ENCODE data around the gene NUDC. TPM values are rescaled to one million over a fixed set of nuclear protein-coding genes. Genes with fewer than 3 reads are reported as not detected.

The NUDC gene
- total and polyA plus RNA-seq, 9 of the 15 experiments (the other 6 are each of a cell fraction or from before 2014, with no cell fraction given), result 9.8 to 234 (median 149) TPM

- in situ Hi-C loops (cut with MboI), result no loop called here
- TF ChIP-seq POU5F1 (IDR thresholded peaks at IDR 0.05; ENCODE audit: borderline replicate concordance, low read depth, low read length, partially characterized antibody) (peak; percentile 64), PTTG1 (tag; IDR thresholded peaks at IDR 0.05; ENCODE audit: low read depth) (no peak), NFRKB (IDR thresholded peaks at IDR 0.05; ENCODE audit: low read depth) (no peak), DACH1 (IDR thresholded peaks at IDR 0.05; ENCODE audit: partially characterized antibody) (no peak), ZNF263 (CRISPR knock-in tag; IDR thresholded peaks at IDR 0.05; ENCODE audit: borderline replicate concordance) (peak; percentile 76), THRA (IDR thresholded peaks at IDR 0.05) (no peak), PHF20 (IDR thresholded peaks at IDR 0.05; ENCODE audit: partially characterized antibody) (peak; percentile 29), TAF1 (IDR thresholded peaks at IDR 0.05; ENCODE audit: control insufficient read depth, extremely low read depth, insufficient read depth, low read length, severe bottlenecking) (no peak), ESRRB (CRISPR knock-in tag; IDR thresholded peaks at IDR 0.05; ENCODE audit: borderline replicate concordance) (no peak), RB1 (IDR thresholded peaks at IDR 0.05; ENCODE audit: low read depth) (peak; percentile 66; the same call in 1 of the 2 replicates), SRSF7 (optimal IDR thresholded peaks at IDR 0.05; ENCODE audit: low read depth, low read length) (no peak)
- TF ChIP-seq, protein P1, sequence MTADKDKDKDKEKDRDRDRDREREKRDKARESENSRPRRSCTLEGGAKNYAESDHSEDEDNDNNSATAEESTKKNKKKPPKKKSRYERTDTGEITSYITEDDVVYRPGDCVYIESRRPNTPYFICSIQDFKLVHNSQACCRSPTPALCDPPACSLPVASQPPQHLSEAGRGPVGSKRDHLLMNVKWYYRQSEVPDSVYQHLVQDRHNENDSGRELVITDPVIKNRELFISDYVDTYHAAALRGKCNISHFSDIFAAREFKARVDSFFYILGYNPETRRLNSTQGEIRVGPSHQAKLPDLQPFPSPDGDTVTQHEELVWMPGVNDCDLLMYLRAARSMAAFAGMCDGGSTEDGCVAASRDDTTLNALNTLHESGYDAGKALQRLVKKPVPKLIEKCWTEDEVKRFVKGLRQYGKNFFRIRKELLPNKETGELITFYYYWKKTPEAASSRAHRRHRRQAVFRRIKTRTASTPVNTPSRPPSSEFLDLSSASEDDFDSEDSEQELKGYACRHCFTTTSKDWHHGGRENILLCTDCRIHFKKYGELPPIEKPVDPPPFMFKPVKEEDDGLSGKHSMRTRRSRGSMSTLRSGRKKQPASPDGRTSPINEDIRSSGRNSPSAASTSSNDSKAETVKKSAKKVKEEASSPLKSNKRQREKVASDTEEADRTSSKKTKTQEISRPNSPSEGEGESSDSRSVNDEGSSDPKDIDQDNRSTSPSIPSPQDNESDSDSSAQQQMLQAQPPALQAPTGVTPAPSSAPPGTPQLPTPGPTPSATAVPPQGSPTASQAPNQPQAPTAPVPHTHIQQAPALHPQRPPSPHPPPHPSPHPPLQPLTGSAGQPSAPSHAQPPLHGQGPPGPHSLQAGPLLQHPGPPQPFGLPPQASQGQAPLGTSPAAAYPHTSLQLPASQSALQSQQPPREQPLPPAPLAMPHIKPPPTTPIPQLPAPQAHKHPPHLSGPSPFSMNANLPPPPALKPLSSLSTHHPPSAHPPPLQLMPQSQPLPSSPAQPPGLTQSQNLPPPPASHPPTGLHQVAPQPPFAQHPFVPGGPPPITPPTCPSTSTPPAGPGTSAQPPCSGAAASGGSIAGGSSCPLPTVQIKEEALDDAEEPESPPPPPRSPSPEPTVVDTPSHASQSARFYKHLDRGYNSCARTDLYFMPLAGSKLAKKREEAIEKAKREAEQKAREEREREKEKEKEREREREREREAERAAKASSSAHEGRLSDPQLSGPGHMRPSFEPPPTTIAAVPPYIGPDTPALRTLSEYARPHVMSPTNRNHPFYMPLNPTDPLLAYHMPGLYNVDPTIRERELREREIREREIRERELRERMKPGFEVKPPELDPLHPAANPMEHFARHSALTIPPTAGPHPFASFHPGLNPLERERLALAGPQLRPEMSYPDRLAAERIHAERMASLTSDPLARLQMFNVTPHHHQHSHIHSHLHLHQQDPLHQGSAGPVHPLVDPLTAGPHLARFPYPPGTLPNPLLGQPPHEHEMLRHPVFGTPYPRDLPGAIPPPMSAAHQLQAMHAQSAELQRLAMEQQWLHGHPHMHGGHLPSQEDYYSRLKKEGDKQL (CRISPR knock-in tag; IDR thresholded peaks at IDR 0.05; ENCODE audit: borderline replicate concordance), result no peak
- TF ChIP-seq, protein P2, sequence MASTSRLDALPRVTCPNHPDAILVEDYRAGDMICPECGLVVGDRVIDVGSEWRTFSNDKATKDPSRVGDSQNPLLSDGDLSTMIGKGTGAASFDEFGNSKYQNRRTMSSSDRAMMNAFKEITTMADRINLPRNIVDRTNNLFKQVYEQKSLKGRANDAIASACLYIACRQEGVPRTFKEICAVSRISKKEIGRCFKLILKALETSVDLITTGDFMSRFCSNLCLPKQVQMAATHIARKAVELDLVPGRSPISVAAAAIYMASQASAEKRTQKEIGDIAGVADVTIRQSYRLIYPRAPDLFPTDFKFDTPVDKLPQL (IDR thresholded peaks at IDR 0.05; ENCODE audit: extremely low read depth, insufficient read length), result no peak
These were observed 38.4 kb downstream of the NUDC start, which contains the start of gene KDF1 for GRCh38 chr1:26959722-26960624. TSS of gene KDF1 (minus strand) at chr1:26960468. CDS start at chr1:26952380, 8,088 bp downstream.

More at GRCh38 chr1:26959722-26960624, 38.4 kb downstream of the NUDC start, which contains the start of gene KDF1:
- no peaks in the 10 kb centered on the region for H3K36me3 ChIP-seq (ENCODE audit: control insufficient read depth, insufficient read depth, low read length)
- H3K4me2 ChIP-seq (ENCODE audit: insufficient read depth, low read length), result peak within 1 kb of the TSS; percentile 74
- no peaks in the 10 kb centered on the region for H3K9me1 ChIP-seq (ENCODE audit: control insufficient read depth, insufficient read depth, low read length)
- no TSS peak for BruUV-seq (replicated peaks)
- no peak within 1 kb of the TSS for H3K27ac ChIP-seq (ENCODE audit: extremely low read depth, low read depth, low read length)
- CTCF ChIA-PET (ENCODE audit: low intra/inter-chr PET ratio), result interaction anchor here (0.6 kb wide), 1 partner anchor 683 kb away, joined by 3 read pairs; no protein-coding TSS in a partner anchor
- peaks cover 5 to 16% of the 10 kb centered on the region in 2 experiments; a peak in 4 of 5 replicates for H3K27me3 ChIP-seq (ENCODE audit: control insufficient read depth in 2 of 2, insufficient read depth in 2 of 2, low read length in 2 of 2)
- H3K9me3 ChIP-seq (replicated peaks; ENCODE audit: control insufficient read depth, insufficient read depth, low read depth, low read length), result no peaks in the 10 kb centered on the region
- no peaks in the 10 kb centered on the region for H3K79me2 ChIP-seq (ENCODE audit: control insufficient read depth, insufficient read depth, low read length)
- peak within 1 kb of the TSS; percentile 87 for H2AFZ ChIP-seq (ENCODE audit: low read depth, low read length)
- POLR2A ChIA-PET, result interaction anchor here (0.9 to 1.3 kb wide), 2 partner anchors 9 to 16 kb away, joined by 4 to 5 read pairs; no protein-coding TSS in a partner anchor
- 4% methylated on average over 68 of the region's 86 CpGs for WGBS (ENCODE audit: insufficient coverage, low coverage, missing lambda C conversion rate)
- peak; percentile 93 for ATAC-seq
- peak within 1 kb of the TSS; percentile 63 for H3K4me3 ChIP-seq
- peak; percentile 67 to 87 (median 78) for DNase-seq (ENCODE audit: extremely low read depth in 1 of 4, low spot score in 3 of 4)
- H3K9ac ChIP-seq (ENCODE audit: insufficient read depth in 1 of 2, low read depth in 2 of 2, low read length in 2 of 2), result peak within 1 kb of the TSS; percentile 55 to 90; a peak in 3 of 4 replicates
- H4K20me1 ChIP-seq (replicated peaks; ENCODE audit: control insufficient read depth, insufficient read depth, low read length), result no peaks in the 10 kb centered on the region
- intact Hi-C loops (cut with micrococcal nuclease), result no loop called here
- FAIRE-seq, result no peak
- peaks cover 5 to 18% of the 10 kb centered on the region in 2 experiments; a peak in 4 of 5 replicates for H3K4me1 ChIP-seq (replicated peaks in 1 of 2; ENCODE audit: control insufficient read depth in 2 of 2, insufficient read depth in 2 of 2, low read length in 2 of 2)
